GM12878 (cell line): ENCODE measurements around the gene FCER2. TPM values are rescaled to one million over a fixed set of nuclear protein-coding genes. Genes with fewer than 3 reads are reported as not detected.

Source experiments
- ASH2L ChIP-seq: fragments of 300-600, 200-600 bp; sonication (generic); IDR thresholded peaks from 2 replicates; pipeline ENCODE4 v1.6.1; 2017; ENCODE audit warnings: low read depth, mild to moderate bottlenecking, borderline replicate concordance
- CBX5 ChIP-seq: sonication (generic); IDR thresholded peaks from 2 replicates; pipeline ENCODE4 v1.6.1; 2016; ENCODE audit warnings: low read depth, moderate library complexity, mild to moderate bottlenecking, inconsistent platforms
- ETV6 ChIP-seq, 2 experiments: fragments of 450-650 bp in 1 of 2; IDR thresholded peaks in 1 of 2; conservative IDR thresholded peaks in 1 of 2; 2 replicates each; pipeline ENCODE4 v1.6.1; 2014; ENCODE audit warnings: antibody characterized with exemption in 1 of 2, borderline replicate concordance in 1 of 2, low read depth in 1 of 2, mild to moderate bottlenecking in 1 of 2, moderate library complexity in 1 of 2
- MEF2B ChIP-seq: fragments of 450-650 bp; IDR thresholded peaks from 2 replicates; pipeline ENCODE4 v1.6.1; 2018; ENCODE audit warnings: mild to moderate bottlenecking, moderate library complexity; ENCODE audit not compliant: partially characterized antibody, poor library complexity, severe bottlenecking
- POLR2A ChIP-seq: IDR thresholded peaks from 2 replicates; pipeline ENCODE4 v1.6.1; 2011; ENCODE audit warnings: low read depth, mild to moderate bottlenecking, low read length
- RFX5 ChIP-seq: IDR thresholded peaks from 2 replicates; pipeline ENCODE4 v1.6.1; 2011; ENCODE audit warnings: low read depth, low read length, improper control_type of control experiment
- SMAD1 ChIP-seq: fragments of 450-650 bp; IDR thresholded peaks from 2 replicates; pipeline ENCODE4 v1.6.1; 2018; ENCODE audit warnings: mild to moderate bottlenecking, low read depth; ENCODE audit not compliant: partially characterized antibody
- SPI1 ChIP-seq: IDR thresholded peaks from 2 replicates; pipeline ENCODE4 v1.6.1; 2011; ENCODE audit warnings: low read depth, mild to moderate bottlenecking, low read length, moderate library complexity, borderline replicate concordance; ENCODE audit not compliant: insufficient read depth
- SREBF1 ChIP-seq: IDR thresholded peaks from 2 replicates; pipeline ENCODE4 v1.6.1; 2012; ENCODE audit warnings: mild to moderate bottlenecking, low read length
- TBL1XR1 ChIP-seq: IDR thresholded peaks from 2 replicates; pipeline ENCODE4 v1.6.1; 2012; ENCODE audit warnings: low read depth, low read length, improper control_type of control experiment
- polyA plus RNA-seq, 11 experiments: library from polyadenylated mRNA; depleted of rRNA in 4 of 11; unstranded in 6 of 11; stranded (reverse) in 5 of 11; fragments of >200 nt; fragmentation: Nextera tagmentation in 4 of 11; fragmentation: Illumina TruSeq in 1 of 11; extraction: Ambion mirVana in 4 of 11; extraction: Trizol in 1 of 11; gene quantifications; 1 replicate in 1 of 11; 2 replicates in 10 of 11; pipeline versions ENCODE4 v1.2.1 to v1.2.3, GENCODE V29; 2011 to 2016; ENCODE audit warnings: inconsistent platforms in 2 of 11, missing spikeins in 2 of 11, low read depth in 1 of 11
- total RNA-seq, 4 experiments: library from RNA; depleted of rRNA in 3 of 4; stranded (reverse); fragments of >200 nt in 3 of 4; fragmentation: Illumina TruSeq in 1 of 4; extraction: Trizol in 1 of 4; gene quantifications; 2 replicates each; pipeline versions ENCODE4 v1.2.1 to v1.2.3, GENCODE V29; 2013 to 2021
- TF ChIP-seq, protein P1 (sequence below): fragments of 450-650 bp; conservative IDR thresholded peaks from 2 replicates; pipeline ENCODE4 v1.6.1; 2017; ENCODE audit warnings: mild to moderate bottlenecking, moderate library complexity
- TF ChIP-seq, protein P2 (sequence below): IDR thresholded peaks from 2 replicates; pipeline ENCODE4 v1.6.1; 2011; ENCODE audit warnings: borderline replicate concordance, low read depth, mild to moderate bottlenecking, moderate library complexity, low read length; ENCODE audit not compliant: insufficient read depth, poor library complexity, severe bottlenecking
- TF ChIP-seq, protein P3 (sequence below): fragments of 450-650 bp; IDR thresholded peaks from 2 replicates; pipeline ENCODE4 v1.6.1; 2017; ENCODE audit warnings: mild to moderate bottlenecking, moderate library complexity
- TF ChIP-seq, protein P4 (sequence below): fragments of 450-650 bp; IDR thresholded peaks from 2 replicates; pipeline ENCODE4 v1.6.1; 2016; ENCODE audit warnings: mild to moderate bottlenecking
- TF ChIP-seq, protein P5 (sequence below): fragments of 450-650 bp; formaldehyde crosslinking; IDR thresholded peaks from 2 replicates; pipeline ENCODE4 v1.5.0; 2022; ENCODE audit warnings: mild to moderate bottlenecking, missing genetic modification characterization

The FCER2 gene
- total and polyA plus RNA-seq, 10 of the 15 experiments (the other 5 are each of a cell fraction or from before 2014, with no cell fraction given) = 44.0 to 424 (median 241) TPM

DNA sequence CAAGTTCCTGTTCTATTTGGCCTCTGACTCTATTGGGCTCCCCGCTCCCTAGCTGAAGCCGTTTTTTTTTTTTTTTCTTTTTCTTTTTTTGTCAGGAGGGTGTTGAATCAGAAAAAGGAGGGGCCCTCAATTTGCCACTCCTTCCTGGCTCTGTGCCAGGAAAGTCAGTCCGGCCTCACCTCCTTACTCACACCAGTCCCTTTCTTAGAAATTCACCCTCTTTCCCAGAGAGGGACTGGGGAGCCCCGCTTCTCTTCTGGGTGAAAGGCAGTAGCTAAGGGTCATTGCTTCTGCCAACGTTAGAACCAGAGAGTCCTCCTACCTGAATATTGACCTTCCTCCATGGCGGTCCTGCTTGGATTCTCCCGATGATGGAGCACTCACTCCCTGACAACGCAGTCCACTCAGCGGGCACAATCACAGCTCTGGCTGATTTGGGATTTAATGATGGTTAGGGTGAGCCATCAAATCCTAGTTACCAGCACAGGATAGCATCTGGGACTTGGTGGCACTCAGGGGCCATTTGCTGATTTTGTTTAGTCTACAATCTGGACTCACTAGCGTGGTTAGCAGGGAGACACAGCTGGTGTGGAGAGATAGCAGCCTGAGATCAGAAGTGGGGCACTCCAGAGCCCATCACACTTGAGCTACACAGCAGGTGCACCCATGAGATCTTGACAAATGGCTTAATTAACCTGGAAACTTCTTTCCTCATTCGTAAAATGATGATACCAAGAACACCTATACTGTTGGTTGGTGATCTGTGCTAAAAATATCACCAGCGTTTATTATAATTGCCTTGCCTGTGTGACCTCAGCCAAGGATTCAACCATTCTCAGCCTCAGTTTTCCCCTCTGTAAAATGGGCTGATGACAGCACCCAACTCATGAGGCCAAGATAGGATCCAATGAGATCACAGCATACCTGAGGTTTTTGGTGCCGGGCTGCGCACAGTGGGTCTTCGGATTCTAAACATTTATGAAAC is 2.2 kb downstream of the FCER2 start (continued):
- TF ChIP-seq, protein P1, sequence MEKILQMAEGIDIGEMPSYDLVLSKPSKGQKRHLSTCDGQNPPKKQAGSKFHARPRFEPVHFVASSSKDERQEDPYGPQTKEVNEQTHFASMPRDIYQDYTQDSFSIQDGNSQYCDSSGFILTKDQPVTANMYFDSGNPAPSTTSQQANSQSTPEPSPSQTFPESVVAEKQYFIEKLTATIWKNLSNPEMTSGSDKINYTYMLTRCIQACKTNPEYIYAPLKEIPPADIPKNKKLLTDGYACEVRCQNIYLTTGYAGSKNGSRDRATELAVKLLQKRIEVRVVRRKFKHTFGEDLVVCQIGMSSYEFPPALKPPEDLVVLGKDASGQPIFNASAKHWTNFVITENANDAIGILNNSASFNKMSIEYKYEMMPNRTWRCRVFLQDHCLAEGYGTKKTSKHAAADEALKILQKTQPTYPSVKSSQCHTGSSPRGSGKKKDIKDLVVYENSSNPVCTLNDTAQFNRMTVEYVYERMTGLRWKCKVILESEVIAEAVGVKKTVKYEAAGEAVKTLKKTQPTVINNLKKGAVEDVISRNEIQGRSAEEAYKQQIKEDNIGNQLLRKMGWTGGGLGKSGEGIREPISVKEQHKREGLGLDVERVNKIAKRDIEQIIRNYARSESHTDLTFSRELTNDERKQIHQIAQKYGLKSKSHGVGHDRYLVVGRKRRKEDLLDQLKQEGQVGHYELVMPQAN = 0 out of 2 replicates have a peak, but pooled peaks have one; percentile 17
- TF ChIP-seq, protein P2, sequence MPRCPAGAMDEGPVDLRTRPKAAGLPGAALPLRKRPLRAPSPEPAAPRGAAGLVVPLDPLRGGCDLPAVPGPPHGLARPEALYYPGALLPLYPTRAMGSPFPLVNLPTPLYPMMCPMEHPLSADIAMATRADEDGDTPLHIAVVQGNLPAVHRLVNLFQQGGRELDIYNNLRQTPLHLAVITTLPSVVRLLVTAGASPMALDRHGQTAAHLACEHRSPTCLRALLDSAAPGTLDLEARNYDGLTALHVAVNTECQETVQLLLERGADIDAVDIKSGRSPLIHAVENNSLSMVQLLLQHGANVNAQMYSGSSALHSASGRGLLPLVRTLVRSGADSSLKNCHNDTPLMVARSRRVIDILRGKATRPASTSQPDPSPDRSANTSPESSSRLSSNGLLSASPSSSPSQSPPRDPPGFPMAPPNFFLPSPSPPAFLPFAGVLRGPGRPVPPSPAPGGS = no peak
- TF ChIP-seq TBL1XR1 = no peak
- TF ChIP-seq ETV6 (conservative IDR thresholded peaks at IDR 0.05 in 1 of 2, IDR thresholded peaks at IDR 0.05 in 1 of 2; ENCODE audit: borderline replicate concordance in 1 of 2, low read depth in 1 of 2) = no peak
- TF ChIP-seq SREBF1 = no peak
- TF ChIP-seq CBX5 = no peak
- no peak for TF ChIP-seq MEF2B
- TF ChIP-seq, protein P3, sequence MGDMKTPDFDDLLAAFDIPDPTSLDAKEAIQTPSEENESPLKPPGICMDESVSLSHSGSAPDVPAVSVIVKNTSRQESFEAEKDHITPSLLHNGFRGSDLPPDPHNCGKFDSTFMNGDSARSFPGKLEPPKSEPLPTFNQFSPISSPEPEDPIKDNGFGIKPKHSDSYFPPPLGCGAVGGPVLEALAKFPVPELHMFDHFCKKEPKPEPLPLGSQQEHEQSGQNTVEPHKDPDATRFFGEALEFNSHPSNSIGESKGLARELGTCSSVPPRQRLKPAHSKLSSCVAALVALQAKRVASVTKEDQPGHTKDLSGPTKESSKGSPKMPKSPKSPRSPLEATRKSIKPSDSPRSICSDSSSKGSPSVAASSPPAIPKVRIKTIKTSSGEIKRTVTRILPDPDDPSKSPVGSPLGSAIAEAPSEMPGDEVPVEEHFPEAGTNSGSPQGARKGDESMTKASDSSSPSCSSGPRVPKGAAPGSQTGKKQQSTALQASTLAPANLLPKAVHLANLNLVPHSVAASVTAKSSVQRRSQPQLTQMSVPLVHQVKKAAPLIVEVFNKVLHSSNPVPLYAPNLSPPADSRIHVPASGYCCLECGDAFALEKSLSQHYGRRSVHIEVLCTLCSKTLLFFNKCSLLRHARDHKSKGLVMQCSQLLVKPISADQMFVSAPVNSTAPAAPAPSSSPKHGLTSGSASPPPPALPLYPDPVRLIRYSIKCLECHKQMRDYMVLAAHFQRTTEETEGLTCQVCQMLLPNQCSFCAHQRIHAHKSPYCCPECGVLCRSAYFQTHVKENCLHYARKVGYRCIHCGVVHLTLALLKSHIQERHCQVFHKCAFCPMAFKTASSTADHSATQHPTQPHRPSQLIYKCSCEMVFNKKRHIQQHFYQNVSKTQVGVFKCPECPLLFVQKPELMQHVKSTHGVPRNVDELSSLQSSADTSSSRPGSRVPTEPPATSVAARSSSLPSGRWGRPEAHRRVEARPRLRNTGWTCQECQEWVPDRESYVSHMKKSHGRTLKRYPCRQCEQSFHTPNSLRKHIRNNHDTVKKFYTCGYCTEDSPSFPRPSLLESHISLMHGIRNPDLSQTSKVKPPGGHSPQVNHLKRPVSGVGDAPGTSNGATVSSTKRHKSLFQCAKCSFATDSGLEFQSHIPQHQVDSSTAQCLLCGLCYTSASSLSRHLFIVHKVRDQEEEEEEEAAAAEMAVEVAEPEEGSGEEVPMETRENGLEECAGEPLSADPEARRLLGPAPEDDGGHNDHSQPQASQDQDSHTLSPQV = no peak
- TF ChIP-seq POLR2A = peak; percentile 55; the same call in 1 of the 2 replicates
- TF ChIP-seq, protein P4, sequence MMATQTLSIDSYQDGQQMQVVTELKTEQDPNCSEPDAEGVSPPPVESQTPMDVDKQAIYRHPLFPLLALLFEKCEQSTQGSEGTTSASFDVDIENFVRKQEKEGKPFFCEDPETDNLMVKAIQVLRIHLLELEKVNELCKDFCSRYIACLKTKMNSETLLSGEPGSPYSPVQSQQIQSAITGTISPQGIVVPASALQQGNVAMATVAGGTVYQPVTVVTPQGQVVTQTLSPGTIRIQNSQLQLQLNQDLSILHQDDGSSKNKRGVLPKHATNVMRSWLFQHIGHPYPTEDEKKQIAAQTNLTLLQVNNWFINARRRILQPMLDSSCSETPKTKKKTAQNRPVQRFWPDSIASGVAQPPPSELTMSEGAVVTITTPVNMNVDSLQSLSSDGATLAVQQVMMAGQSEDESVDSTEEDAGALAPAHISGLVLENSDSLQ = no peak
- no peak for TF ChIP-seq RFX5
- TF ChIP-seq SPI1 = no peak
- TF ChIP-seq ASH2L = no peak
- TF ChIP-seq, protein P5, sequence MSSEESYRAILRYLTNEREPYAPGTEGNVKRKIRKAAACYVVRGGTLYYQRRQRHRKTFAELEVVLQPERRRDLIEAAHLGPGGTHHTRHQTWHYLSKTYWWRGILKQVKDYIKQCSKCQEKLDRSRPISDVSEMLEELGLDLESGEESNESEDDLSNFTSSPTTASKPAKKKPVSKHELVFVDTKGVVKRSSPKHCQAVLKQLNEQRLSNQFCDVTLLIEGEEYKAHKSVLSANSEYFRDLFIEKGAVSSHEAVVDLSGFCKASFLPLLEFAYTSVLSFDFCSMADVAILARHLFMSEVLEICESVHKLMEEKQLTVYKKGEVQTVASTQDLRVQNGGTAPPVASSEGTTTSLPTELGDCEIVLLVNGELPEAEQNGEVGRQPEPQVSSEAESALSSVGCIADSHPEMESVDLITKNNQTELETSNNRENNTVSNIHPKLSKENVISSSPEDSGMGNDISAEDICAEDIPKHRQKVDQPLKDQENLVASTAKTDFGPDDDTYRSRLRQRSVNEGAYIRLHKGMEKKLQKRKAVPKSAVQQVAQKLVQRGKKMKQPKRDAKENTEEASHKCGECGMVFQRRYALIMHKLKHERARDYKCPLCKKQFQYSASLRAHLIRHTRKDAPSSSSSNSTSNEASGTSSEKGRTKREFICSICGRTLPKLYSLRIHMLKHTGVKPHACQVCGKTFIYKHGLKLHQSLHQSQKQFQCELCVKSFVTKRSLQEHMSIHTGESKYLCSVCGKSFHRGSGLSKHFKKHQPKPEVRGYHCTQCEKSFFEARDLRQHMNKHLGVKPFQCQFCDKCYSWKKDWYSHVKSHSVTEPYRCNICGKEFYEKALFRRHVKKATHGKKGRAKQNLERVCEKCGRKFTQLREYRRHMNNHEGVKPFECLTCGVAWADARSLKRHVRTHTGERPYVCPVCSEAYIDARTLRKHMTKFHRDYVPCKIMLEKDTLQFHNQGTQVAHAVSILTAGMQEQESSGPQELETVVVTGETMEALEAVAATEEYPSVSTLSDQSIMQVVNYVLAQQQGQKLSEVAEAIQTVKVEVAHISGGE (CRISPR knock-in tag) = no peak
- peak; percentile 100 for TF ChIP-seq SMAD1
